Measurements from ENCODE around the gene POLRMT. TPM values are rescaled to one million over a fixed set of nuclear protein-coding genes. Genes with fewer than 3 reads are reported as not detected.

The POLRMT gene
- total RNA-seq, 1 donor from 2014 or later, result 53.6 TPM

- DNase-seq (ENCODE audit: low spot score), result no peak
- H3K27me3 Mint-ChIP-seq (ENCODE audit: unreplicated experiment), result peaks cover 7% of the 10 kb centered on the region
- TF ChIP-seq, protein P1, sequence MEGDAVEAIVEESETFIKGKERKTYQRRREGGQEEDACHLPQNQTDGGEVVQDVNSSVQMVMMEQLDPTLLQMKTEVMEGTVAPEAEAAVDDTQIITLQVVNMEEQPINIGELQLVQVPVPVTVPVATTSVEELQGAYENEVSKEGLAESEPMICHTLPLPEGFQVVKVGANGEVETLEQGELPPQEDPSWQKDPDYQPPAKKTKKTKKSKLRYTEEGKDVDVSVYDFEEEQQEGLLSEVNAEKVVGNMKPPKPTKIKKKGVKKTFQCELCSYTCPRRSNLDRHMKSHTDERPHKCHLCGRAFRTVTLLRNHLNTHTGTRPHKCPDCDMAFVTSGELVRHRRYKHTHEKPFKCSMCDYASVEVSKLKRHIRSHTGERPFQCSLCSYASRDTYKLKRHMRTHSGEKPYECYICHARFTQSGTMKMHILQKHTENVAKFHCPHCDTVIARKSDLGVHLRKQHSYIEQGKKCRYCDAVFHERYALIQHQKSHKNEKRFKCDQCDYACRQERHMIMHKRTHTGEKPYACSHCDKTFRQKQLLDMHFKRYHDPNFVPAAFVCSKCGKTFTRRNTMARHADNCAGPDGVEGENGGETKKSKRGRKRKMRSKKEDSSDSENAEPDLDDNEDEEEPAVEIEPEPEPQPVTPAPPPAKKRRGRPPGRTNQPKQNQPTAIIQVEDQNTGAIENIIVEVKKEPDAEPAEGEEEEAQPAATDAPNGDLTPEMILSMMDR (IDR thresholded peaks at IDR 0.05; ENCODE audit: unreplicated experiment), result no peak
- peaks cover 20% of the 10 kb centered on the region for H3K4me1 Mint-ChIP-seq (ENCODE audit: unreplicated experiment)
- H3K36me3 Mint-ChIP-seq (ENCODE audit: low read depth, unreplicated experiment), result peaks cover 15% of the 10 kb centered on the region
- no peaks in the 10 kb centered on the region for H3K9me3 Mint-ChIP-seq (ENCODE audit: unreplicated experiment)
- no peak overlapping the region for H3K4me3 Mint-ChIP-seq (ENCODE audit: unreplicated experiment)
- H3K27ac Mint-ChIP-seq (ENCODE audit: unreplicated experiment), result no peak overlapping the region
Observed at GRCh38 chr19:570251-570686, 63.1 kb downstream of the POLRMT start.

GRCh38 chr19:567296-567900, 65.9 kb downstream of the POLRMT start:
- peaks cover 10% of the 10 kb centered on the region for H3K4me1 Mint-ChIP-seq (ENCODE audit: unreplicated experiment)
- peak overlapping the region; percentile 16 for H3K4me3 Mint-ChIP-seq (ENCODE audit: unreplicated experiment)
- H3K27me3 Mint-ChIP-seq (ENCODE audit: unreplicated experiment), result peaks cover 10% of the 10 kb centered on the region
- H3K9me3 Mint-ChIP-seq (ENCODE audit: unreplicated experiment), result no peaks in the 10 kb centered on the region
- no peak for DNase-seq (ENCODE audit: low spot score)
- no peak overlapping the region for H3K27ac Mint-ChIP-seq (ENCODE audit: unreplicated experiment)
- TF ChIP-seq, protein P1 (IDR thresholded peaks at IDR 0.05; ENCODE audit: unreplicated experiment), result no peak
- H3K36me3 Mint-ChIP-seq (ENCODE audit: low read depth, unreplicated experiment), result peaks cover 19% of the 10 kb centered on the region

Other genes starting within 250 kb of the POLRMT start
- 1.2 TPM for gene C2CD4C, start 224.4 kb downstream of the POLRMT start, total RNA-seq (ENCODE audit: unreplicated experiment)
- 46.9 TPM for gene SHC2, start 172.5 kb downstream of the POLRMT start, total RNA-seq (ENCODE audit: unreplicated experiment)
- 6.5 TPM for gene MADCAM1, start 137.1 kb downstream of the POLRMT start, total RNA-seq (ENCODE audit: unreplicated experiment)
- gene TPGS1, start 126.0 kb downstream of the POLRMT start, total RNA-seq (ENCODE audit: unreplicated experiment), result 18.0 TPM
- 126 TPM for gene CDC34, start 101.8 kb downstream of the POLRMT start, total RNA-seq (ENCODE audit: unreplicated experiment)
- gene GZMM, start 89.5 kb downstream of the POLRMT start, total RNA-seq (ENCODE audit: unreplicated experiment), result not detected
- 353 TPM for gene BSG, start 60.9 kb downstream of the POLRMT start, total RNA-seq (ENCODE audit: unreplicated experiment)
- 0.28 TPM for gene HCN2, start 43.7 kb downstream of the POLRMT start, total RNA-seq (ENCODE audit: unreplicated experiment)
- not detected for gene FGF22, start 6.3 kb upstream of the POLRMT start, total RNA-seq (ENCODE audit: unreplicated experiment)
- 41.7 TPM for gene RNF126, start 29.7 kb upstream of the POLRMT start, total RNA-seq (ENCODE audit: unreplicated experiment)
- gene FSTL3, start 42.9 kb upstream of the POLRMT start, total RNA-seq (ENCODE audit: unreplicated experiment), result 6.5 TPM
- not detected for gene PRSS57, start 61.9 kb upstream of the POLRMT start, total RNA-seq (ENCODE audit: unreplicated experiment)
- 42.0 TPM for gene PALM, start 75.4 kb upstream of the POLRMT start, total RNA-seq (ENCODE audit: unreplicated experiment)
- gene MISP, start 117.6 kb upstream of the POLRMT start, total RNA-seq (ENCODE audit: unreplicated experiment), result not detected
- 614 TPM for gene PTBP1, start 163.9 kb upstream of the POLRMT start, total RNA-seq (ENCODE audit: unreplicated experiment)
- gene PLPPR3, start 188.4 kb upstream of the POLRMT start, total RNA-seq (ENCODE audit: unreplicated experiment), result 17.6 TPM
- gene AZU1, start 194.3 kb upstream of the POLRMT start, total RNA-seq (ENCODE audit: unreplicated experiment), result 0.21 TPM
- not detected for gene PRTN3, start 207.5 kb upstream of the POLRMT start, total RNA-seq (ENCODE audit: unreplicated experiment)
- gene ELANE, start 218.8 kb upstream of the POLRMT start, total RNA-seq (ENCODE audit: unreplicated experiment), result not detected
- gene CFD, start 226.1 kb upstream of the POLRMT start, total RNA-seq (ENCODE audit: unreplicated experiment), result 0.46 TPM